ENCODE results near the gene PRDX1. TPM values are rescaled to one million over a fixed set of nuclear protein-coding genes. Genes with fewer than 3 reads are reported as not detected.
"Not testable (repeated sequence)": the region's sequence is repeated elsewhere in the genome, so short reads cannot be mapped to it uniquely, and the experiment has no call there.

The PRDX1 gene
- total RNA-seq, 1 donor from 2014 or later, result 330 TPM

DNA sequence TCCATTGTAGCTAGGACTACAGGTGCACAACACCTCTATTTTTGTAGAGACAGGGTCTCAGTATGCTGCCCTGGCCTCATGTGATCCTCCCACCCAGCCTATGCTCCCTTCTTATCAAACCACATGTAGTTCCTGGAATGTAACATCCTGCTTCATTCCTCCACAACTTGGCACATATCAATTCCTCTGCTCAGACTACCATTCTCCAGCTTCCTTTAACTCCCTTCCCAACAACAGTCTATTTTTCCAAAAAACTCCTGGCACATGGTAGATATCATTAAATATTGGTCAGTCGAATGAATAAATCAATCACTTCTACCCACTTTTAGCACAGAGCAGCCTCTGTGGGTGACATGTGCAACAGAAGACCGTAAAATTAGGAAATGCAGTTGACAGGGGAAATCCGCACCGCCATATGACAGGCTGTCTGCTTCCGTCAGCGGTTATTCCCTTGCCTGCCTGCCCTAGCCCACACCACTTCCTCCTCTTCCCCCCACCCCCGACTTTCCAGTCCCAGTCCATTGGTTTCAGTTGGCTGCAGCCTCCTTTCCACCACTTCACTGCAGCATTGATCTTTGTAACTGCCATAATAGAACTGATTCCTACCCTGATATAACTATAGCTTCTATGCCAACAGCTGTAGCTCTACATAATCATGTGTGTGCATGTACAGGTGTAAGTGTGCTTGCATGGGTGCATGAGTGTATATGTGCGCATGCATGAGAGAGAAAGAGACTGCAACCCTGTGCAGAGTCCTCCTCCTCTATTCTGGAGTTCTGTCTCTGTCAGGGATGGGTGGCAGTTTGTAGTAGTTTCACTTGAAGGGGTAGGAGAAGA lies 22.1 kb upstream of the PRDX1 start:
- intact Hi-C loops (cut with DNase I), result no loop called here
- ATAC-seq (peak; percentile 87), DNase-seq (ENCODE audit: low spot score) (peak; percentile 64)

DNA sequence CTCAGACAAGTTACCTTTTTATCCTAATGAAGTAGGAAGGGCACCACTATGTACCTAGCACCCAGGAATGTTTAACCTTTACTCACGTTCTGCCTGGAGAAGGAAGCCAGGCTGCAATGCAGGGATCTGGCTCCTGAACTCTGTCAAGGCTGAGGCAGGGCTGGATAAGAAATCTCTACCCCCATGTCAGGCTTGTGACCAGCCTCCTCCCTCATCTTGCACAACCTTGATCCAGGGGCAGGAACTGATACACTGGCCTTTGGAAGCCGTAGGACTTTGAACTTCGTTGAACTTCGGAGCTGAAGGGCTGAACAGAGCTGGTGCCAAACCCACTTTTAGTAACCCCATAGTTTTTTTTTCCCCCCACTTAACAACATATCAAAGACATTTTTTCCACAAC lies 20.9 kb upstream of the PRDX1 start:
- ATAC-seq (no peak), DNase-seq (ENCODE audit: low spot score) (no peak)
- intact Hi-C loops (cut with DNase I), result no loop called here

- DNase-seq (ENCODE audit: low spot score) (no peak), ATAC-seq (no peak)
- intact Hi-C loops (cut with DNase I), result no loop called here
These were observed 19.5 kb upstream of the PRDX1 start for GRCh38 chr1:45541193-45541592.

DNA sequence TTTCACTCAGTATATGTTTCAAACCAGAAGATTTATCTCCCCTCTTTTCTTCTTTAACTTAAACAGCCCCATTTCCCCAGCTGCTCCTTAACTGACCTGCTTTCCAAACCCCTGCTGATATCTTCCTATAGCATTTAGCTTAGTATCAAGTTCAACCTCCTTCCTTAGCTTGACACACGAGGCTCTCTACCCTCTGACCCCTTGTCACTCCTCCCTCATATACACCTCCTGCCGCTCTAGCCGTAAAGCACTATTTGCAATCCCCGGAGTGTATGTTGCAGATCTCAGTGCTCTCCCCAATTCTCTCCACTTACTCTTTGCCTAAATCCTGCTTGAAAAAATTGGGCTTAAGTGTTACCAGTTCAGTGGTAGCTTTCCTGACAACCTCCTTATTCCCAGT lies 15.2 kb upstream of the PRDX1 start:
- no peak for DNase-seq (ENCODE audit: low spot score)
- intact Hi-C loops (cut with DNase I), result no loop called here
- ATAC-seq, result no peak

- no peak for DNase-seq (ENCODE audit: low spot score)
- no peak for ATAC-seq
- intact Hi-C loops (cut with DNase I), result no loop called here
These were observed 14.5 kb upstream of the PRDX1 start for GRCh38 chr1:45535988-45536766.

DNA sequence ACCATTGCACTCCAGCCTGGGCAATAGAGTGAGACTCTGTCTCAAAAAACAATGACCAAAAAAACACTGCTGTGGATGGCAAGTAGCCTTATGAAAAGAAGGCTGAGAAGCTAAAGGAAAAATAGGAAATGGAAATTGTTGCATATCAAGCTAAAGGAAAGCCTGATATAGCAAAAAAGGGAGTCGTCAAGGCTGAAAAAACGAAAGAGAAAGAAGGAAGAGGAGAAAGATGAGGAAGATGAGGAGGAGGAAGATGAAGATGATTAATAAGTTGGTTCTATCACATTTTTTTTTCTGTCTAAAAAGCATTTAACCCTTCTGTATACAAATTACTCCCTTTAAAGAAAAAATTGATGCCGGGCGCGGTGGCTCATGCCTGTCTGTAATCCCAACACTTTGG lies 10.2 kb upstream of the PRDX1 start:
- ATAC-seq (no peak), DNase-seq (ENCODE audit: low spot score) (no peak)
- intact Hi-C loops (cut with DNase I), result no loop called here

DNA sequence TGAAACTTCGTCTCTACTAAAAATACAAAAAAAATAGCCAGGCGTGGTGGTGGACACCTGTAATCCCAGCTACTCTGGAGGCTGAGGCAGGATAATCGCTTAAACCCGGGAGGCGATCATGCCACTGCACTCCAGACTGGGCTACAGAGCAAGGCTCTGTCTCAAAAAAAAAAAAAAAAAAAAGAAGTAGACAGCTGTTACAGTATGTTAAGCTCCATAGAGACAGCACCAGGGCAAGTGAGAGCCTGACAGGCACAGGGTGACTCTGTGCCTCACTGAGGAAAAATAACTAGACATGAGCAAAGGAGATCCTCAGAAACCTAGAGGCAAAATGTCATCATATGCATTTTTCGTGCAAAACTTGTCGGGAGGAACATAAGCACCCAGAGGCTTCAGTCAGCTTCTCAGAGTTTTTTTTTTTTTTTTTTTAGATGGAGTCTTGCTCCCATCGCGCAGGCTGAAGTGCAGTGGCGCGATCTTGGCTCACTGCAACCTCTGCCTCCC lies 9.0 kb upstream of the PRDX1 start:
- DNase-seq (ENCODE audit: low spot score) (no peak), ATAC-seq (no peak)
- intact Hi-C loops (cut with DNase I), result no loop called here

DNA sequence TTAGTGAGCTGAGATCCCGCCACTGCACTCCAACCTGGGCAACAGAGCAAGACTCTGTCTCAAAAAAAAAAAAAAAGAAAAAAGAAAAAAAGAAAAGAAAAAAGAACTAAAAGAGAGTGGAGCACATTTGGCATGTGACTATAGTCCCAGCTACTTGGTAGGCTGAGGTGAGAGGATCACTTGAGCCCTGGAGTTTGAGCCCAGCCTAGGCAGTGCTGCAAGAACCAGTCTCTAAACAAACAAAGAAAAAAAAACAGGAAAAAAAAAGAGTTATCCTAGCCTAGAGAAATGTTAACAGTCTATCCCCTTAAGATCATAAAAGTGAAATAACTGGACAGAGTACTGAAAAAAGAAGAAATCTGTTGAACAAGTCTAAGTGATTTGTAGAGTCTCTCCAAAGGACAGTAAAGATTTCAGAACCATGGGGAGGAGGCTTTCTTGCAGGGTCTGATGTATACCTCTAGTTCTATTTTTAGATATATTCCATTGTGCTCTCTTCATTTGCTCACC lies 4.5 kb upstream of the PRDX1 start:
- ATAC-seq, result no peak
- no peak for DNase-seq (ENCODE audit: low spot score)
- intact Hi-C loops (cut with DNase I), result no loop called here

DNA sequence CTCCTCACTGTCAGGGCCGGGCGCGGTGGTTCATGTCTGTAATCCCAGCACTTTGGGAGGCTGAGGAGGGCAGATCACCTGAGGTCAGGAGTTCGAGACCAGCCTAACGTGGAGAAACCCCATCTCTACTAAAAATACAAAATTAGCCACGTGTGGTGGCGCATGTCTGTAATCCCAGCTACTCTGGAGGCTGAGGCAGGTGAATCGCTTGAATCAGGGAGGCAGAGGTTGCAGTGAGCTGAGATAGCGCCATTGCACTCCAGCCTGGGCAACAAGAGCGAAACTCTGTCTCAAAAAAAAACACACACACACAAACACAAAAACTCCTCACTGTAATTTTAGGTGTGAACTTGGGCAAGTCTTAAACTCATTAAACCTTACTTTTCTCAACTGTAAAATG lies 2.3 kb upstream of the PRDX1 start:
- ATAC-seq; intact Hi-C loops (cut with DNase I); DNase-seq (ENCODE audit: low spot score): not testable (repeated sequence)

DNA sequence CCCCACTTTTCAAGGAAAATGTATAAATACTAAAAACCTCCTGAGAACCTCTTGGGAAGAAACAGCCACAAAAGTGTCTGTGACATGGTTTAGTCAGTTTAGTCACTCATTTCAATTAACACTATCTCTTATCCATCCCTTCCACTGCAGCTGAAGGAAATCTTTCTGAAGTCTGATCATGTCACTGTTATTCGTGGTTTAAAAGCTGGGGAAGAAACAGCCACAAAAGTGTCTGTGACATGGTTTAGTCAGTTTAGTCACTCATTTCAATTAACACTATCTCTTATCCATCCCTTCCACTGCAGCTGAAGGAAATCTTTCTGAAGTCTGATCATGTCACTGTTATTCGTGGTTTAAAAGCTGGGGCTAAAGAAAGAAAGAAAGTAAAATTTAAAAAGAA lies 1.8 kb upstream of the PRDX1 start:
- intact Hi-C loops (cut with DNase I); DNase-seq (ENCODE audit: low spot score); ATAC-seq: not testable (repeated sequence)

- ATAC-seq (no peak), DNase-seq (ENCODE audit: low spot score) (no peak)
- intact Hi-C loops (cut with DNase I), result no loop called here
These were observed 830 bp upstream of the PRDX1 start for GRCh38 chr1:45522324-45523104.

GRCh38 chr1:45519774-45520173 lies 1.9 kb downstream of the PRDX1 start:
- not testable (repeated sequence) for ATAC-seq; DNase-seq (ENCODE audit: low spot score)
- intact Hi-C loops (cut with DNase I), result loop anchor here (10.0 kb wide), 1 partner anchor 45 kb away; no protein-coding TSS in a partner anchor

- DNase-seq (ENCODE audit: low spot score), result no peak
- no peak for ATAC-seq
- intact Hi-C loops (cut with DNase I), result loop anchor here (10.0 kb wide), 1 partner anchor 46 kb away; no protein-coding TSS in a partner anchor
These were observed 2.8 kb downstream of the PRDX1 start for GRCh38 chr1:45518910-45519309.

DNA sequence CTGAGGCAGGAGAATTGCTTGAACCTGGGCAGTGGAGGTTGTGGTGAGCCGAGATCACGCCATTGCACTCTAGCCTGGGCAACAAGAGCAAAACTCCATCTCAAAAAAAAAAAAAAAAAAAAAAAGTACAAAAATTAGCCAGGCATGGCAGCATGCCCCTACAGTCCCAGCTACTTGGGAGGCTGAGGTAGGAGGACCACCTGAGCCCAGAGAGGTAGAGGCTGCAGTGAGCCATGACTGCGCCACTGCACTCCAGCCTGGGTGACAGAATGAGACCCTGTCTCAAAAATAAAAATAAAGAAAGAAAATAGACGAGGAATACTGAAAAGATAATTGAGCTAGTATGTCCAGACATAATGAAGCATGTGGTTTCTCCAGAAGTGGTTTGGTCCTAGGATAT lies 3.3 kb downstream of the PRDX1 start:
- not testable (repeated sequence) for DNase-seq (ENCODE audit: low spot score); ATAC-seq
- intact Hi-C loops (cut with DNase I), result loop anchor here (10.0 kb wide), 1 partner anchor 46 kb away; no protein-coding TSS in a partner anchor

DNA sequence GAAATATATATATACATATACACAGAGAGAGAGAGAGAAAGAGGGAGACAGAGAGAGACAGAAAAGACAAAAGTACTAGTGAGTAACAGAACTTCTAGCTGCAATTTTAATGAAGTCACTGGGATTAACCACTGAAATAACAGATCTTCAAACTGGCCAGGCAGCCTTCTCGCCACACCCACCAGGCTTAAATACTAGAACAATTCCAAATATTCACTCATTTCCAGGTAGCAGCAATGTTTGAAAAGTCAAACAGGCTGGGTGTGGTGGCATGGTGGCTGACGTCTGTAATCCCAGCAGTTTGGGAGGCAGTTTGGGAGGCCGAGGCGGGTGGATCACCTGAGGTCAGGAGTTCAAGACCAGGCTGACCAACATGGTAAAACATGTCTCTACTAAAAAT lies 5.2 kb downstream of the PRDX1 start:
- intact Hi-C loops (cut with DNase I), result loop anchor here (10.0 kb wide), 1 partner anchor 48 kb away; no protein-coding TSS in a partner anchor
- DNase-seq (ENCODE audit: low spot score) (no peak), ATAC-seq (no peak)

DNA sequence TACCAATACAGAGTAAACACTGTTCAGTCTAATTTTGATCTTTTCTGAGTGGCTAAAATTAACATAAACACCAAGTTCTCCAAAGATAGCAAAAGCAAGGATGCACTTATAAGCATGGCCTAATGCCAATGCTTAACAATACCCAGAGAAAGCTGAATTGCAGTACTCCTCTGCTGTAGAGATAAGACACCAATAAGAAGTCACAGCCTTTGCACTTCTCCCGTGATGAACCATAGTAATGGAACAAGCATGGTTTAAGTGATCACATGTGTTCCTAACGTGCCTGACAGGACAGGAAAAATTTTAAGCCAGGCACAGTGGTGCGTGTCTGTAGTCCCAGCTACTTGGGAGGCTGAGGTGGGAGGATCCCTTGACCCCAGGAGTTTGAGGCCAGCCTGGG lies 5.6 kb downstream of the PRDX1 start:
- intact Hi-C loops (cut with DNase I), result loop anchor here (10.0 kb wide), 1 partner anchor 49 kb away; no protein-coding TSS in a partner anchor
- ATAC-seq (no peak), DNase-seq (ENCODE audit: low spot score) (no peak)

DNA sequence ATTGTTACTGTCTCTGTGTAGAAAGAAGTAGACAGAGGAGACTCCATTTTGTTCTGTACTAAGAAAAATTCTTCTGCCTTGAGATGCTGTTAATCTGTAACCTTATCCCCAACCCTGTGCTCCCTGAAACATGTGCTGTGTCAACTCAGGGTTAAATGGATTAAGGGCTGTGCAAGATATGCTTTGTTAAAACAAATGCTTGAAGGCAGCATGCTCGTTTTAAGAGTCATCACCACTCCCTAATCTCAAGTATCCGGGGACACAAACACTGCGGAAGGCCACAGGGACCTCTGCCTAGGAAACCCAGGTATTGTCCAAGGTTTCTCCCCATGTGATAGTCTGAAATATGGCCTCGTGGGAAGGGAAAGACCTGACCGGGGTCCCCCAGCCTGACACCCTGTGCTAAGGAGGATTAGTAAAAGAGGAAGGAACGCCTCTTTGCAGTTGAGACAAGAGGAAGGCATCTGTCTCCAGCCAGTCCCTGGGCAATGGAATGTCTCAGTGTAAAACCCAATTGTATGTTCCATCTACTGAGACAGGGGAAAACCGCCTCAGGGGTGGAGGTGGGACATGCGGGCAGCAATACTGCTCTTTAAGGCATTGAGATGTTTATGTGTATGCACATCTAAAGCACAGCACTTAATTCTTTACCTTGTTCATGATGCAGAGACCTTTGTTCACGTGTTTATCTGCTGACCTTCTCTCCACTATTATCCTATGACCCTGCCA lies 8.0 kb downstream of the PRDX1 start:
- intact Hi-C loops (cut with DNase I), result loop anchor here (10.0 kb wide), 1 partner anchor 51 kb away; no protein-coding TSS in a partner anchor
- ATAC-seq; DNase-seq (ENCODE audit: low spot score): not testable (repeated sequence)

- intact Hi-C loops (cut with DNase I), result loop anchor here (10.0 kb wide), 1 partner anchor 52 kb away; no protein-coding TSS in a partner anchor
- no peak for DNase-seq (ENCODE audit: low spot score)
These were observed 9.0 kb downstream of the PRDX1 start for GRCh38 chr1:45512641-45513054.

More at GRCh38 chr1:45512641-45513054, 9.0 kb downstream of the PRDX1 start:
- peak; percentile 45 for ATAC-seq
